Measurements from ENCODE around the gene ZNF423. TPM values are rescaled to one million over a fixed set of nuclear protein-coding genes. Genes with fewer than 3 reads are reported as not detected.

Gene ZNF423
- total RNA-seq, 3 donors from 2014 or later = 0.03 TPM; not detected in 2

GRCh38 chr16:49645263-49645662 is 210.6 kb downstream of the ZNF423 start:
- peaks cover 20% of the 10 kb centered on the region for H3K9me3 Mint-ChIP-seq
- ATAC-seq (no peak), DNase-seq (no peak)
- H3K4me1 Mint-ChIP-seq (ENCODE audit: low read depth) = no peaks in the 10 kb centered on the region
- H3K4me3 Mint-ChIP-seq = no peak overlapping the region
- H3K36me3 Mint-ChIP-seq (ENCODE audit: insufficient read depth) = no peaks in the 10 kb centered on the region
- peaks cover 2% of the 10 kb centered on the region for H3K27me3 Mint-ChIP-seq (ENCODE audit: low read depth)

GRCh38 chr16:49644145-49644463 is 211.8 kb downstream of the ZNF423 start:
- no peak for DNase-seq
- H3K4me3 Mint-ChIP-seq = no peak overlapping the region
- H3K36me3 Mint-ChIP-seq (ENCODE audit: insufficient read depth) = no peaks in the 10 kb centered on the region
- ATAC-seq = no peak
- H3K9me3 Mint-ChIP-seq = peaks cover 20% of the 10 kb centered on the region
- H3K4me1 Mint-ChIP-seq (ENCODE audit: low read depth) = no peaks in the 10 kb centered on the region
- peaks cover 6% of the 10 kb centered on the region for H3K27me3 Mint-ChIP-seq (ENCODE audit: low read depth)

GRCh38 chr16:49643429-49644144 is 212.3 kb downstream of the ZNF423 start:
- no peak overlapping the region for H3K4me3 Mint-ChIP-seq
- ATAC-seq = no peak
- no peak for DNase-seq
- peaks cover 16% of the 10 kb centered on the region for H3K9me3 Mint-ChIP-seq
- peaks cover 6% of the 10 kb centered on the region for H3K27me3 Mint-ChIP-seq (ENCODE audit: low read depth)
- no peaks in the 10 kb centered on the region for H3K36me3 Mint-ChIP-seq (ENCODE audit: insufficient read depth)
- H3K4me1 Mint-ChIP-seq (ENCODE audit: low read depth) = no peaks in the 10 kb centered on the region

GRCh38 chr16:49641250-49641649 is 214.7 kb downstream of the ZNF423 start:
- Mint-ChIP-seq H3K4me1 (ENCODE audit: low read depth) (no peaks in the 10 kb centered on the region), H3K9me3 (peaks cover 3% of the 10 kb centered on the region), H3K4me3 (no peak overlapping the region), H3K36me3 (ENCODE audit: insufficient read depth) (no peaks in the 10 kb centered on the region), H3K27me3 (ENCODE audit: low read depth) (peaks cover 6% of the 10 kb centered on the region)
- DNase-seq (no peak), ATAC-seq (no peak)

- DNase-seq (no peak), ATAC-seq (no peak)
- peaks cover 6% of the 10 kb centered on the region for H3K27me3 Mint-ChIP-seq (ENCODE audit: low read depth)
- no peaks in the 10 kb centered on the region for H3K36me3 Mint-ChIP-seq (ENCODE audit: insufficient read depth)
- H3K9me3 Mint-ChIP-seq = no peaks in the 10 kb centered on the region
- H3K4me1 Mint-ChIP-seq (ENCODE audit: low read depth) = no peaks in the 10 kb centered on the region
- no peak overlapping the region for H3K4me3 Mint-ChIP-seq
These were observed 215.3 kb downstream of the ZNF423 start for GRCh38 chr16:49640581-49640980.

GRCh38 chr16:49639739-49640431 is 216.0 kb downstream of the ZNF423 start:
- no peak for ATAC-seq

GRCh38 chr16:49638673-49639610 is 217.0 kb downstream of the ZNF423 start:
- Mint-ChIP-seq H3K27me3 (ENCODE audit: low read depth) (peaks cover 6% of the 10 kb centered on the region), H3K4me3 (no peak overlapping the region), H3K9me3 (no peaks in the 10 kb centered on the region), H3K4me1 (ENCODE audit: low read depth) (no peaks in the 10 kb centered on the region), H3K36me3 (ENCODE audit: insufficient read depth) (no peaks in the 10 kb centered on the region)
- ATAC-seq (no peak), DNase-seq (no peak)

More at GRCh38 chr16:49639739-49640431, 216.0 kb downstream of the ZNF423 start:
- no peaks in the 10 kb centered on the region for H3K4me1 Mint-ChIP-seq (ENCODE audit: low read depth)
- no peak for DNase-seq
- H3K36me3 Mint-ChIP-seq (ENCODE audit: insufficient read depth) = no peaks in the 10 kb centered on the region
- H3K27me3 Mint-ChIP-seq (ENCODE audit: low read depth) = peaks cover 6% of the 10 kb centered on the region
- no peak overlapping the region for H3K4me3 Mint-ChIP-seq
- H3K9me3 Mint-ChIP-seq = no peaks in the 10 kb centered on the region

- H3K27me3 Mint-ChIP-seq (ENCODE audit: low read depth) = peaks cover 5% of the 10 kb centered on the region
- no peaks in the 10 kb centered on the region for H3K4me1 Mint-ChIP-seq (ENCODE audit: low read depth)
- no peak overlapping the region for H3K4me3 Mint-ChIP-seq
- DNase-seq (no peak), ATAC-seq (no peak)
- H3K9me3 Mint-ChIP-seq = no peaks in the 10 kb centered on the region
- no peaks in the 10 kb centered on the region for H3K36me3 Mint-ChIP-seq (ENCODE audit: insufficient read depth)
These were observed 217.8 kb downstream of the ZNF423 start for GRCh38 chr16:49637933-49638672.

GRCh38 chr16:49637511-49637910 is 218.4 kb downstream of the ZNF423 start:
- peaks cover 5% of the 10 kb centered on the region for H3K27me3 Mint-ChIP-seq (ENCODE audit: low read depth)
- H3K4me3 Mint-ChIP-seq = no peak overlapping the region
- ATAC-seq (no peak), DNase-seq (no peak)
- no peaks in the 10 kb centered on the region for H3K4me1 Mint-ChIP-seq (ENCODE audit: low read depth)
- H3K36me3 Mint-ChIP-seq (ENCODE audit: insufficient read depth) = no peaks in the 10 kb centered on the region
- no peaks in the 10 kb centered on the region for H3K9me3 Mint-ChIP-seq

- H3K27me3 Mint-ChIP-seq (ENCODE audit: low read depth) = peaks cover 5% of the 10 kb centered on the region
- no peaks in the 10 kb centered on the region for H3K9me3 Mint-ChIP-seq
- H3K4me1 Mint-ChIP-seq (ENCODE audit: low read depth) = no peaks in the 10 kb centered on the region
- DNase-seq = no peak
- H3K4me3 Mint-ChIP-seq = no peak overlapping the region
- no peak for ATAC-seq
- H3K36me3 Mint-ChIP-seq (ENCODE audit: insufficient read depth) = no peaks in the 10 kb centered on the region
These were observed 219.3 kb downstream of the ZNF423 start for GRCh38 chr16:49636608-49637007.

- H3K27me3 Mint-ChIP-seq (ENCODE audit: low read depth) = peaks cover 5% of the 10 kb centered on the region
- ATAC-seq (no peak), DNase-seq (no peak)
- H3K36me3 Mint-ChIP-seq (ENCODE audit: insufficient read depth) = no peaks in the 10 kb centered on the region
- H3K4me1 Mint-ChIP-seq (ENCODE audit: low read depth) = no peaks in the 10 kb centered on the region
- no peak overlapping the region for H3K4me3 Mint-ChIP-seq
- no peaks in the 10 kb centered on the region for H3K9me3 Mint-ChIP-seq
These were observed 220.0 kb downstream of the ZNF423 start for GRCh38 chr16:49635591-49636581.

- DNase-seq (no peak), ATAC-seq (no peak)
- no peaks in the 10 kb centered on the region for H3K9me3 Mint-ChIP-seq
- peaks cover 2% of the 10 kb centered on the region for H3K27me3 Mint-ChIP-seq (ENCODE audit: low read depth)
- H3K36me3 Mint-ChIP-seq (ENCODE audit: insufficient read depth) = no peaks in the 10 kb centered on the region
- no peak overlapping the region for H3K4me3 Mint-ChIP-seq
- H3K4me1 Mint-ChIP-seq (ENCODE audit: low read depth) = no peaks in the 10 kb centered on the region
These were observed 220.9 kb downstream of the ZNF423 start for GRCh38 chr16:49635009-49635350.
